Activated effector memory CD4-positive, alpha-beta T cell treated with Interleukin-2 at 50 U/mL for 16 hours (primary cell): ENCODE results near the gene KRT79.

ENCODE experiments used
- DNase-seq: peaks from one replicate; pipeline ENCODE4 v3.0.0-alpha.2; 2020

The KRT79 gene

GRCh38 chr12:52788192-52788875 is 45.8 kb downstream of the KRT79 start:
- DNase-seq: no peak

- DNase-seq: no peak
Measured at GRCh38 chr12:52787324-52788191, 46.6 kb downstream of the KRT79 start.

GRCh38 chr12:52784909-52785308 is 49.2 kb downstream of the KRT79 start:
- no peak for DNase-seq

GRCh38 chr12:52783563-52784316 is 50.4 kb downstream of the KRT79 start:
- DNase-seq: no peak

GRCh38 chr12:52782502-52782901 is 51.6 kb downstream of the KRT79 start:
- no peak for DNase-seq

GRCh38 chr12:52781399-52782082 is 52.6 kb downstream of the KRT79 start:
- DNase-seq: no peak

GRCh38 chr12:52779914-52780313 is 54.2 kb downstream of the KRT79 start:
- no peak for DNase-seq

GRCh38 chr12:52778833-52779232 is 55.3 kb downstream of the KRT79 start:
- DNase-seq: no peak

GRCh38 chr12:52777566-52777965 is 56.5 kb downstream of the KRT79 start:
- no peak for DNase-seq

- DNase-seq: no peak
Measured at GRCh38 chr12:52776913-52777395, 57.2 kb downstream of the KRT79 start, which contains the start of gene KRT76. Gene KRT76 (minus strand): TSS chr12:52777345. CDS start chr12:52777291, 54 bp downstream.

GRCh38 chr12:52776435-52776834 is 57.7 kb downstream of the KRT79 start:
- DNase-seq: no peak

GRCh38 chr12:52774629-52775250 is 59.4 kb downstream of the KRT79 start:
- no peak for DNase-seq

- DNase-seq: no peak
Measured at GRCh38 chr12:52772772-52773171, 61.3 kb downstream of the KRT79 start.

GRCh38 chr12:52772188-52772587 is 61.9 kb downstream of the KRT79 start:
- DNase-seq: no peak

- DNase-seq: no peak
Measured at GRCh38 chr12:52771505-52771904, 62.6 kb downstream of the KRT79 start.
